ENCODE results near the gene GALNT10. TPM values are rescaled to one million over a fixed set of nuclear protein-coding genes. Genes with fewer than 3 reads are reported as not detected.

Gene GALNT10
- polyA plus RNA-seq, 1 experiment = 93.1 TPM

GRCh38 chr5:154298065-154298464 lies 107.5 kb downstream of the GALNT10 start:
- Histone ChIP-seq H3K27me3 (ENCODE audit: control insufficient read depth, insufficient read depth, low read length) (no peaks in the 10 kb centered on the region), H3K9me3 (ENCODE audit: control insufficient read depth, insufficient read depth, low read length) (no peaks in the 10 kb centered on the region; the same call in 1 of the 2 replicates), H3K27ac (ENCODE audit: low read depth, low read length) (no peak overlapping the region), H3K4me3 (ENCODE audit: low read depth, low read length) (no peak overlapping the region)
- TF ChIP-seq CTCF (IDR thresholded peaks at IDR 0.05; ENCODE audit: low read depth, low read length) = no peak
- CTCF ChIA-PET = no interaction called here
- POLR2A ChIA-PET = no interaction called here
- no peak for DNase-seq (ENCODE audit: low read depth, low spot score)

GRCh38 chr5:154300207-154300883 lies 109.8 kb downstream of the GALNT10 start:
- Histone ChIP-seq H3K4me3 (ENCODE audit: low read depth, low read length) (no peak overlapping the region), H3K27me3 (ENCODE audit: control insufficient read depth, insufficient read depth, low read length) (no peaks in the 10 kb centered on the region), H3K9me3 (ENCODE audit: control insufficient read depth, insufficient read depth, low read length) (no peaks in the 10 kb centered on the region; the same call in 1 of the 2 replicates), H3K27ac (ENCODE audit: low read depth, low read length) (no peak overlapping the region)
- ChIA-PET CTCF (interaction anchor here (0.7 kb wide), 1 partner anchor 55 kb away, joined by 8 read pairs; no protein-coding TSS in a partner anchor), POLR2A (no interaction called here)
- no peak for TF ChIP-seq CTCF (IDR thresholded peaks at IDR 0.05; ENCODE audit: low read depth, low read length)
- no peak for DNase-seq (ENCODE audit: low read depth, low spot score)

- CTCF ChIA-PET = interaction anchor here (1.0 to 1.3 kb wide), 2 partner anchors 103 to 230 kb away, joined by 3 read pairs; no protein-coding TSS in a partner anchor
- no peaks in the 10 kb centered on the region for H3K27me3 ChIP-seq (ENCODE audit: control insufficient read depth, insufficient read depth, low read length)
These were observed 111.2 kb downstream of the GALNT10 start for GRCh38 chr5:154301726-154302125.

GRCh38 chr5:154302161-154302560 lies 111.6 kb downstream of the GALNT10 start:
- Histone ChIP-seq H3K9me3 (ENCODE audit: control insufficient read depth, insufficient read depth, low read length) (no peaks in the 10 kb centered on the region; the same call in none of the 2 replicates), H3K27ac (ENCODE audit: low read depth, low read length) (no peak overlapping the region), H3K4me3 (ENCODE audit: low read depth, low read length) (no peak overlapping the region), H3K27me3 (ENCODE audit: control insufficient read depth, insufficient read depth, low read length) (no peaks in the 10 kb centered on the region)
- no peak for TF ChIP-seq CTCF (IDR thresholded peaks at IDR 0.05; ENCODE audit: low read depth, low read length)
- ChIA-PET POLR2A (no interaction called here), CTCF (interaction anchor here (1.0 to 1.3 kb wide), 3 partner anchors 102 to 230 kb away, joined by 3 to 4 read pairs (median 3); no protein-coding TSS in a partner anchor)
- no peak for DNase-seq (ENCODE audit: low read depth, low spot score)

More at GRCh38 chr5:154301726-154302125, 111.2 kb downstream of the GALNT10 start:
- H3K9me3 ChIP-seq (ENCODE audit: control insufficient read depth, insufficient read depth, low read length) = no peaks in the 10 kb centered on the region; the same call in none of the 2 replicates
- no peak for TF ChIP-seq CTCF (IDR thresholded peaks at IDR 0.05; ENCODE audit: low read depth, low read length)
- H3K27ac ChIP-seq (ENCODE audit: low read depth, low read length) = no peak overlapping the region
- no peak overlapping the region for H3K4me3 ChIP-seq (ENCODE audit: low read depth, low read length)
- DNase-seq (ENCODE audit: low read depth, low spot score) = no peak
- POLR2A ChIA-PET = no interaction called here

GRCh38 chr5:154303133-154303532 lies 112.6 kb downstream of the GALNT10 start:
- DNase-seq (ENCODE audit: low read depth, low spot score) = no peak
- no peak for TF ChIP-seq CTCF (IDR thresholded peaks at IDR 0.05; ENCODE audit: low read depth, low read length)
- Histone ChIP-seq H3K4me3 (ENCODE audit: low read depth, low read length) (no peak overlapping the region), H3K27me3 (ENCODE audit: control insufficient read depth, insufficient read depth, low read length) (no peaks in the 10 kb centered on the region), H3K9me3 (ENCODE audit: control insufficient read depth, insufficient read depth, low read length) (no peaks in the 10 kb centered on the region; the same call in none of the 2 replicates), H3K27ac (ENCODE audit: low read depth, low read length) (no peak overlapping the region)
- ChIA-PET POLR2A (no interaction called here), CTCF (interaction anchor here (1.0 kb wide), 1 partner anchor 103 kb away, joined by 4 read pairs; no protein-coding TSS in a partner anchor)
